ENCODE data around the gene EXOSC3.
A peak's percentile ranks its signal among the peaks of the same experiment; 100 is the strongest.

Gene EXOSC3

DNA sequence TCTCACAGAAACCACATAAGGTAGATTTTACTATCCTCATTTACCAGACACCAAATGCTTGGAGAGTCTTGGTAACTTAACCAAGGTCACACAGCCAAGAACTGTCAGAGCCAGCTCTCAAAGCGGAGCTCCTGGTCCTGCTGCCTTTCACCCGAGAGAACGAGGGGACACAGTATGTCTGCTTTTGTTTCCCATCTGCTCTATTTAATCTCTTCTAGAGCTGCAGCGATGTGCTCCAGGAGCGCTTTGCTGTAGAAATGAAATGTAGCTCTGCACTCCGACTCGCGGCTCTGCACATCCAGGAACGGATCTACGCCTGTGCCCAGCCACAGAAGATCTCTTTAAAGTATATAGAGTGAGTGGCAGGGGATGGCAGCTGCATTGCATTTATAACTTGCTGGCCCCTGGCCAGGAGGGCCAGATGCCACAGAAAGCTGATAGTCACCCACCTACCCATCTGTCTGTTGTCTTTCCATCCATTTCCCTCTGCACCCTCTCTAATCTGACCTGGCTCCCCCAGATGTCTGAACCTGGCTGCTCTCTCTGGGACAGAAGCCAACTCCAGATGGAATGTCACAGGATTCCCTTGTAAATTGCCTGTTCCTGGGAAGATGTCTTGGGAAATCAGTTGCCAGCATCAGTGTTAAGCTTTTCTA, 52.6 kb downstream of the EXOSC3 start:
- DNase-seq = peak; percentile 63

DNA sequence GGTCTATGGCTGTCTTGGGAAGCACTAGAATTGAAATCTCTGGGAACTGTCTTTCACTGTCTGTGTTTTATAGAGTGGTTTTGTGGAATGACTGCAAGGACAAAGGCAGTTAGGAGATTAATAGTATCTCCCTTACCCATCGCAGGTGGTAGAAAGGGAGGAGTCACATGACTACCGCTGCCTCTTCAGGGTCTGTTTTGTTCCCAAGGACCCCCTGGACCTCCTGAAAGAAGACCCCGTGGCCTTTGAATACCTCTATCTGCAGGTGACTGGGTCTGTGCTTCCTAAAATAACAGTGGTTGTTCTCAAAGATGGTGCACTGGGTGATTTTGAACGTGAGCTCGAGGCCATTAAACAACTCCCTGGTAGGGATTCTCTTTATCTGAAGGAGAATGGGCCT, 54.0 kb downstream of the EXOSC3 start:
- no peak for DNase-seq

GRCh38 chr9:37730256-37730655, 54.6 kb downstream of the EXOSC3 start:
- no peak for DNase-seq
